GM19467 (cell line): ENCODE measurements around the gene GPT2.

Experiments
- ATAC-seq: cut with Tn5 transposase; IDR thresholded peaks from one replicate; pipeline ENCODE4 v1.9.1; 2021; ENCODE audit warnings: mild to moderate bottlenecking, moderate library complexity; ENCODE audit not compliant: unreplicated experiment

The GPT2 gene

DNA sequence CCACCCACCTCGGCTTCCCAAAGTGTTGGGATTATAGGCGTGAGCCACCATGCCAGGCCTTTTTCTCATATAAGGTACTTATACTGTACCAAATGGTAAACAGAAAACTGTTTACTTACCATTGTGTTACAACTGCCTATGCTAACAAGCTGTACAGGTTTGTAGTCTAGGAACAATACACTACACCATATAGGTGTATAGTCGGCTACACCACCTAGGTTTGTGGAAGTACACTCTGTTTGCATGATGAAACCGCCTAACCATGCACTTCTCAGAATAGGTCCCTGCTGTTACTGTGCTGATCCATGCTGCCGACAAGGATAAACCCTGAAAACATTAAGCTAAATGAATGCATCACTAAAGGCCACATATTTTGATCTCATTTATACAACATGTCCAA, 70.4 kb downstream of the GPT2 start:
- no peak for ATAC-seq

DNA sequence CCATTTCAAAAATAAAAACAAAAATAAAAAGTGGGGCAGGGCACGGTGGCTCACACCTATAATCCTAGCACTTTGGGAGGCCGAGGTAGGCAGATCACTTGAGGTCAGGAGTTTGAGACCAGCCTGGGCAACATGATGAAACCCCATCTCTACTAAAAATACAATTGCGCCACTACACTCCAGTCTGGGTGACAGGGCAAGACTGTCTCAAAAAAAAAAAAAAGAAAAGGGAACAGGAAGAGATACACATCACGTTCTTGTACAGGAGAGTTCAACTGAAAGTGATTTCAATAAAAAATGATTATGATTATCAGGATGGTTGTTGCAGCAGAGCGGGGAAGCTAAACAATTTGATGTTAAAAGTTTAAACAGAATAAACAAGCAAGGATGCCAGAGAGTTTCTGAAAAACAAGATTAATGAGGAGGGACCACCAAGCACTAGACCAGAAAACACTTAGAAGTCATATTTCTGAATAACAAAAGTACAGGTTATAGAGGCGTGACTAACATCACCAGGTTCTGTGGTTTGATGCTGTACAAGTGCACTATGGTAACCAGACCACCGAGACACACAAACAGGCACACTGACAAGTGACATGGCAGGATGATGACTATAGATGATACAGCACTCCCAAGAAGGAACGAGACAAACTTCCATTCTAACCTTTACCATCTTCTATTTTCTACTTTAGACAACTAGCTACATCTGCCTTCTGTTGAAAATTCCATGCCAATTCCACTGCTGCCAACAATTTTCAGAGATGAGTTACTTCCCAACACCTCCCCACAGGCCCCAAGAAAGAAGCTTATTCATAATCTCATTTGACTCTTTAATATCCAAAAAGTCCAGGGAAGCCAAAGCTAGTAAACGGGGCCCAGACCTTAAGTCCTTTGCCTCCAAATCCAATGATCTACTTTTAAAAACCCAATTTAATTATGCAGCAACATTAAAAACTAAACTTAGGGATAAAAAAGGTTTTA, 77.5 kb downstream of the GPT2 start:
- no peak for ATAC-seq

DNA sequence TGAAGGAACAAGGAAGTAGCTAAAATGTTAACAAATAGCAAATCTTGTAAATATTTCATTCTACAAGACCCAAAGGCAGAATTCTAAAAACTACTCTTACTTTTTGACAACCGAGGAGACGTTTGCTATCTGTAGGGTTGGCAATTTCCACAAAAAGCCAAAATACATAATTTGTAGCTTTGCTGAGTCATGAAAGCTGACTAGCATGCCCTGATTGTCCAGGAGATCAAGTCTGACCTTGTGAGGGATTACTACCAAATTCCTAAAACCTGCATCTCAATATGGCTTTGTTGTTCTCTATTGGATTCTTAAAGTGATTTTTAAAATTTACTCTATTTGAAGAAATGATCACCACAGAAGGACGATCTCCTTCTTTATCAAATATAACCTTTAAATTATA, 78.5 kb downstream of the GPT2 start:
- ATAC-seq, result no peak

DNA sequence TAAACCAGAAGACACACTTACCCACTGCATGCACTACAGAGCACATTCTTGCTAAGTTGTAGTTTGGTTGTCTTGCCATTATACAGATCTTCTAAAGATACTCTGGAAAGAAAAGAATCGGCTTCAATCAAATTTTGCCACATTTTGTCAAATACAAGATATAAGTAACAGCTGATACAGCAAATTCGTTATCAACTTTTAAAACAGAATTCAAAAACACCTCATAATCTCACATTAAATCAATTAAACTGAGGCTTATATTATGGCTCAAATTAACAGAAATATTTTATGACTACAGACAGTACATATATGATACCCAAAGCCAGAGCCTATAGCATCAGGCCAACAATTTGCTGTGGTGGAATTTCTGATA, 83.9 kb downstream of the GPT2 start:
- no peak for ATAC-seq

DNA sequence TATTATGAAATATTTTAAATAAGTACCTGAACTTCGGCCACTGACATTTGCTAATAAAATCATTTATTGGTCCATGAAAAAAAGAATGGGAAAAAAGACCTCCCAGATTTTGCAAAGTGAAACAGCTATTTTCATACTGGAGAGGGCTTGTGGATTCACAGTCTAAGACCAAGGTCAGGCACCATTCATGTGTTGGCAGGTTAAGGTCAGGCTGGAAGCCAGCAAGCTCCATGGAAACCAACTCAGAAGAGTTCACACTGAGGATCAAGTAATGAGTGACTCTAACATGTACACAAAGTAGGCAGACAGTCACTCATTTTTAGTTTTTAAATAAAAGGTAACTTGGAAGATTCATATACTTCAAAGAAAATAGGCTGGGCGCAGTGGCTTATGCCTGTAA, 85.9 kb downstream of the GPT2 start:
- ATAC-seq, result no peak

DNA sequence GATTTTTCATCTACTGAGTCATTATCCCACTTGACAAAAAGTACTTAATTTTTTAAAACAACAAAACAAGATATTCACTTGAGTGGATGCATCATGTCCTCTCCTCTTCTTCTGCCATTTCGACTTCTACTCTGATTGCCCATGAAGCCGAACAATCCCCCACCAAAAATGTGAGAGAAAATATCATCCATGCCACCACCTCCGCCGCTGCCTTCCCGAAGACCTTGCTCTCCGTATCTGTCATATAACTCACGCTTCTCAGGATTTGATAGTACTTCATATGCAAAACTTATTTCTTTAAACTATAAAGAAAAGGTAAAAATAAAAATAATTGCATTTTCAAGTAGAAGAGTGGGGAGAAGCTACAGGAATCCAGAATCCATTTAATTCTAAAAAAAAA, 87.1 kb downstream of the GPT2 start:
- no peak for ATAC-seq

DNA sequence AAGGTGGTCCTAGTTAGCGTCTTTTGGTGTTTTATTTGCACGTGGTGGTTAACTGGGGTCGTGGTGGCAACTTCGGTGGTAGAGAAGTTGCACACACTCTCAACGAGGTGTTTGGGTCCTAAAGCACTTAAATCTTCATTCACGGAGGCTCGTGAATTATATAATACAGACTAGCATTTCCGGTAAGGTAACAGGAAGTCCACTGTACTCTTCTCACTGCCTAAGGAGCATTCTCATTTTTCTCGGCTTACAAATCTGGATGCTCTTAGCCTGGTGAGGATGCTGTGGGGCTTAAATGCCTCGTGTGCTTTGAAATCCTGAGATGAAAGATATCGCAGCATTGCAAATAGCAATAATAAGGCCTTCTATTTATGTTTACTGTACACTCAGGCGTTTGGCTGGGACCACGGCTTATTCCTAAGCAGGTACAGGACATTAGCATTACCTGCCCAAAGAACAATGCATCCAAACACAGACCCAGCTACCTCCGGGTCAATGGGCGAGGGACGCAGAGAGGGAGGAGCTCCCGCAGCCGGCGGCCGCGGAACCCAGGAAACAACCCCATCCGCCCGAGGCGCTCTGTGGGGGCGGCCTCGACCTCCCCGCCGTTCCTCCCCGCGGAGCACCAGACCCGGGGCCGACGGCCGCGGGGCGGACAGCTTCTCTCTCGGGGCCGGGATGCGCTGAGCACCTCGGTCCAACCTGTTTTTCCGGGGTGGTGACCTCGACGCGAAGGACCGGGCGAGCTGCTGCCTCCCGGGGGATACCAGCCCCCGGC, 88.5 kb downstream of the GPT2 start:
- peak; percentile 42 for ATAC-seq

DNA sequence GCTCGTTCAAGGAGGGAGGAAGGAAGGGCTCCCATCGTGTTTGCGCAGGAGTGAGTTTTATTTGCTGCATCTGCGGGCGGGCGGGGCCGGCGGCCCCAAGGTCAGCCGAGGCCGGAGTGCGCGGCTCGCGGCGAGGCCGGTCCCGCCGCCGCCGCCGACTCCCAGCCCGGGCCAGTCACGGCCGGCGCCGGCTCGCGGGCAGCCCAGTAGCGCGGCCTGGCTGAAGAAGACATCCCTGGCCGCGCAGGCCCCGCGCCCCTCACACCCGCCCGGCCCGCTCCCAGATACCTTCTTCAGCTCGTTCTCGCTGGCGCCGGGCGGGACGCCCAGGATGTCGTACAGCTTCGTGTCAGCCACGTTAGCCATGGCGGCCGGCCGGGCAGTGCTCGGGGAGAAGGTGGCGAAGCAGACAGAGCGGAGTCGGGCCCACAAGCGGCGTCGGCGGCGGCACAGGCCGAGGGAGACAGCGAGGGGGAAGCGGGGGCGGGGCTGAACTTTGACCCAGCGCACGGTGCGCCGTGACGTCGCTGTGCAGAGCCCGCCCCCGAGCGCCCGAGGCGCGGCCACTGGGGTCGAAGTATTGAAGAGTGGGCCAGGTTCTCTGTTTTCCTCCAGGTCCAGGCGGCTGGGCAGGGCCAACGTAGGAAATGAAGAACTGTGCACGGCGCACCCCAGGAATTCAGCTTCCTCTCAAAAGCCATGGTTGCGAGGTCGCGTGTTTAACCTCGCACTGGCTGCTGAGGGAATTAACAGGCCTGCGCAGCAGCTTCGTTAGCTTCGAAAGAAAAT, 89.2 kb downstream of the GPT2 start, which contains the start of gene DNAJA2:
Gene DNAJA2 (minus strand): TSS at position 468 of the 789 bp plus-strand sequence. CDS start 102 bp downstream, at position 366.
- peak; percentile 89 for ATAC-seq

DNA sequence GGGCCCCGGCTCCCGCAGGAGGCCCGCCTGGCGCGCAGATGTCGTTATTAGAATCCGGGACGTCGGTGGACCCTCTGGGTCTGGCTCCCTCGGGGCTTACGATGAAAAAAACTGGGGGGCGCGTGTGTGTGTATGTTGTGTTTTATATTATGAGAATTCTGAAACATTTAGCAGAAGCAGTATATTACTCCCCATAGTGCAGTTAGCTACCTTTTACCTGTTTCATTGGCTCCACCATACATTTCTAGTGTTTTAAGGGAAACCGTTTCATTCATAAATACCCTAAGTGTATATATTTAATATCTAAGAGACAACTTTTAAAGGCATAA, 89.8 kb downstream of the GPT2 start:
- no peak for ATAC-seq

DNA sequence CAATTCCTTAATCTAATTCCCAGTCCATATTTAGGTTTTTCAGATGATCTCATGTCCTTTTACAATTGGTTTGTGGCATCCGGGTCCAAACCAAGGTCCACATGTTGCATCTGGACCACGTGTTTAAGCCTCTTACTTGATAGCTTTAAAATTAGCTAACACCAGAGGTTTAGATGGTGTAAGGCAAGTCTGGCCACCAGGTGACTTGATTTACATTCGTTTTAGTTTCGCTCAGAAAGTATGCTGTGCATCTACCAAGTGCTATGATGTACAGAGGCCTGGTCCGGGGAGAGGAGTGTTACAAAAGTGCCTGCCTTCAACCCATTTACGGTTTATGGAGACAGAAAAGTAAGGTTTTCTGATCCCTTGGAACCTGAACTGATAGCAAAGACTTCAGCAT, 90.2 kb downstream of the GPT2 start:
- no peak for ATAC-seq

DNA sequence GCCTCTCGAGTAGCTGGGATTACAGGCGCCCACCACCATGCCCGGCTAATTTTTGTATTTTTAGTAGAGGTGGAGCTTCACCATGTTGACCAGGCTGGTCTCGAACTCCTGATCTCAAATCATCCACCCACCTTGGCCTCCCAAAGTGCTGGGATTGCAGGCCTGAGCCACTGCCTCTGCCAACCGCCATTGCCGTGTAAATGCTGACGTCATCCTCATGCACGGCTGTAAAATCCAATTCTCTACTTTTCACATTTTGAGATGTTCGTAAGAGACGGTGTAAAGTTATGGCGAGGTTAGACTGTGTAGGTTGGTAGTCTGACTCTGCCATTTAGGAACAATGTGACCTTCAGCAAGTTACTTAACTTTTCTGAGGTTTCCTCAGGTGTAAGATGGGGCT, 91.0 kb downstream of the GPT2 start:
- ATAC-seq, result no peak

DNA sequence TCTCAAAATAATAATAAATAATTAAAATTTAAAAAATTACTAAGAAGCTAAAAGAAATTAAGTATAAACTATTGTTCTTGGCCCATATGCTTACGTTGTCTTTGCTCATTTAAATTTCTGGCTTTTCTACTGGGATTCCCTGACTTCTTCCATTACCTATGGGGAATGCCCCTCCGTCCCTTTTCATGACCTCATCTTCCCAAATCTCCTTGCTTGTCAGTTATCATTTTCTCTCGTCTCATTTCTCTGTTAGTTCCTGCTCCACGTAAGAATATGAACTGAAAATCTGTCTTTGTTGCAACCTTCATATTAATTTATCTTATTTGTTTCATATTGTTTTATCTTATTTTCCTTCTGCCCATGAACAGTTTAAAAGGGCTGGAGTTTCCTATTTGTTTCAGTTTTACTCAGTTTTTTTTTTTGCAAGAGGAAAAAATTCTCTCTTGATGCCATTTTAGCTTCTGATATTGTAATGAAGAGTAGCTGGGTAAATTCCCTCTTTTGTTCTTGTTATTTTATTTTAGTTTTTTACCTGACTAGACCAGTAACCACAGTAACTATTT, 91.8 kb downstream of the GPT2 start:
- no peak for ATAC-seq

DNA sequence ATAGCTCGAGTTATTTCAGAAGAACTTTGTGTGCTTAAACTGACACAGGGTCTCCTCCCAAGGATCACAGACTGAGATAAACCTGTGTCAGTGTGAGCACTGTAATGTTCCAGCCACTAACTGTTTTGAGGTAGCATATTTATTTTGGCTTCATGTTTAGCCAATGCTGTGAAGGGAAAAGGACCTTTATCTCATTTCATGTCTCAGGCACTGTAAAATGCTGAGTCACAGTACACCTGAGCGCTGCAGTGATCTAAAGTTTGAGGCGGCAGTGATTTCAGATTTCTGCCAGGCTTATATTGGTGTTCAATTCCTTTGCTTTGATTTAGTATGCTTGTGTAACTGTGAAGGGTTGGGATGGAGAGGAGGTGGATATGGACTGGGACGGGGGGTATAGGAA, 92.4 kb downstream of the GPT2 start:
- no peak for ATAC-seq
